ENCODE measurements around the gene UCK2. TPM values are rescaled to one million over a fixed set of nuclear protein-coding genes. Genes with fewer than 3 reads are reported as not detected.

UCK2 gene
- total RNA-seq, 1 experiment from 2014 or later, result 88.4 TPM

DNA sequence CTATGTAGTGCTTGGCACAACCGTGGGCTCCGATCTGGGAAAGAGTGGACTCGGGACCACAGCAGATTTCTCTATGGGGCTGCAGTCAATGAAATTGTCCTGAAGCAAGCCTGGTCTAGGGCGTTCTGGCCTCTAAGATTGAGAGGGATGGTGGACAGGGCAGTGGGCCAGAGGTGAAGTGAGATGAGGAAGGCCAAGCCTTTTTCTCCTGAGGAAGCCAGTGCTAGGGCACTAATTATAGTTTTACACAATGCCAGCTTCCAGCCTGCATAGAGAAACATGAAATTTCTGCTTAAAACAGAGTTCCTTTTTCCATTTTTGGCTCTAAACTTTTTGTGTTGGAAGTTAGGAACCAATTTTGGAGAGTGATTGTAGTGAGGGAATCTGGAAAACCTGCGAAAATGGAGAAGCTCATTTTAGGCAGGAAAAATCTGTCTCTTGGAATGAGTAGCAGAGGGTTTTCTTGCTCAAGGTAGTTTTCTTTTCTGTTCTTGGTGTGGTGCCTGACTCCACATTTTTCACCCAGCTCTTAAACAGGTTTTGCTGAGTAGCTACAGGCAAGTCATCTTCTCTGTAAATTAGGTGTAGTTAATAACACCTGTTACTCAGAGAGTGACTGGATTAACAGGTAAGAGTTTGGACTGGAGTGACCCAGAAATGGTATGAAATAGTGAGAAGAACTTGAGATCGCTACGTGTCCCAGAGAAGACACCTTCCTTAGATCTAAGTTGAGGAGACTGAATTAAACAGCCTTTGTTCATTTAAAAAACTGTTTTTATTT is 22.1 kb downstream of the UCK2 start:
- ATAC-seq, result no peak
- H3K9me2 ChIP-seq (ENCODE audit: insufficient read depth), result no peaks in the 10 kb centered on the region
- BruUV-seq (replicated peaks), result no TSS peak
- H3K36me3 ChIP-seq (ENCODE audit: control insufficient read depth in 1 of 2, insufficient read depth in 2 of 2, low read length in 2 of 2), result no peaks in the 10 kb centered on the region
- H3K27ac ChIP-seq (ENCODE audit: low read depth, low read length), result no peak overlapping the region
- no peak overlapping the region for H3K4me2 ChIP-seq (ENCODE audit: low read length)
- no peak for DNase-seq (ENCODE audit: low read depth, low spot score)
- intact Hi-C loops (cut with micrococcal nuclease), result no loop called here
- H2AFZ ChIP-seq (ENCODE audit: low read depth, low read length, poor library complexity, severe bottlenecking), result no peak overlapping the region
- peaks cover 0 to 21% of the 10 kb centered on the region in 2 experiments; a peak in 2 of 4 replicates for H3K4me1 ChIP-seq (ENCODE audit: control insufficient read depth in 1 of 2, insufficient read depth in 2 of 2, low read length in 2 of 2)
- H3K27me3 ChIP-seq (ENCODE audit: insufficient read depth, low read length), result no peaks in the 10 kb centered on the region
- ChIA-PET RAD21 (ENCODE audit: low non-redundant PET in 1 of 2, low total read pairs in 2 of 2, uncharacterized antibody in 2 of 2, unreplicated experiment in 2 of 2) (no interaction called here), CTCF (no interaction called here), POLR2A (interaction anchor here (1.4 kb wide), 1 partner anchor 10 kb away, joined by 3 read pairs; no protein-coding TSS in a partner anchor)
- H3K9me3 ChIP-seq (ENCODE audit: control insufficient read depth in 1 of 2, insufficient read depth in 1 of 2, low read depth in 1 of 2, low read length in 2 of 2), result no peaks in the 10 kb centered on the region
- H3K4me3 ChIP-seq (replicated peaks in 1 of 2; ENCODE audit: low read depth in 1 of 2, low read length in 2 of 2), result no peak overlapping the region
- H4K20me1 ChIP-seq (ENCODE audit: insufficient read depth), result peaks cover 33% of the 10 kb centered on the region; the same call in 1 of the 2 replicates
- no peak for TF ChIP-seq EZH2 (IDR thresholded peaks at IDR 0.05)
- TF ChIP-seq ZNF274 (IDR thresholded peaks at IDR 0.05; ENCODE audit: low read depth, low read length), result no peak
- no peak for TF ChIP-seq YY1 (IDR thresholded peaks at IDR 0.05; ENCODE audit: extremely low read depth, insufficient replicate concordance, low read depth, low read length)
- TF ChIP-seq SP1 (IDR thresholded peaks at IDR 0.05; ENCODE audit: low read depth), result no peak
- TF ChIP-seq, protein P1, sequence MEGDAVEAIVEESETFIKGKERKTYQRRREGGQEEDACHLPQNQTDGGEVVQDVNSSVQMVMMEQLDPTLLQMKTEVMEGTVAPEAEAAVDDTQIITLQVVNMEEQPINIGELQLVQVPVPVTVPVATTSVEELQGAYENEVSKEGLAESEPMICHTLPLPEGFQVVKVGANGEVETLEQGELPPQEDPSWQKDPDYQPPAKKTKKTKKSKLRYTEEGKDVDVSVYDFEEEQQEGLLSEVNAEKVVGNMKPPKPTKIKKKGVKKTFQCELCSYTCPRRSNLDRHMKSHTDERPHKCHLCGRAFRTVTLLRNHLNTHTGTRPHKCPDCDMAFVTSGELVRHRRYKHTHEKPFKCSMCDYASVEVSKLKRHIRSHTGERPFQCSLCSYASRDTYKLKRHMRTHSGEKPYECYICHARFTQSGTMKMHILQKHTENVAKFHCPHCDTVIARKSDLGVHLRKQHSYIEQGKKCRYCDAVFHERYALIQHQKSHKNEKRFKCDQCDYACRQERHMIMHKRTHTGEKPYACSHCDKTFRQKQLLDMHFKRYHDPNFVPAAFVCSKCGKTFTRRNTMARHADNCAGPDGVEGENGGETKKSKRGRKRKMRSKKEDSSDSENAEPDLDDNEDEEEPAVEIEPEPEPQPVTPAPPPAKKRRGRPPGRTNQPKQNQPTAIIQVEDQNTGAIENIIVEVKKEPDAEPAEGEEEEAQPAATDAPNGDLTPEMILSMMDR (IDR thresholded peaks at IDR 0.05 in 2 of 3, conservative IDR thresholded peaks at IDR 0.05 in 1 of 3; ENCODE audit: borderline replicate concordance in 1 of 3, insufficient read depth in 1 of 3, low read depth in 2 of 3, low read length in 2 of 3), result no peak
- H3K9ac ChIP-seq (ENCODE audit: low read length), result no peak overlapping the region
- peaks cover 100% of the 10 kb centered on the region for H3K79me2 ChIP-seq (ENCODE audit: insufficient read depth, low read length)

All from HCT116 (cell line).